ENCODE measurements around the gene EIF4G2.
A peak's percentile ranks its signal among the peaks of the same experiment; 100 is the strongest.

Gene EIF4G2

GRCh38 chr11:10808553-10809372 is at the start of gene EIF4G2:
EIF4G2 (minus strand) TSS chr11:10808926.
- peak; percentile 20 for TF ChIP-seq CTCF (conservative IDR thresholded peaks at IDR 0.05; ENCODE audit: low read depth, low read length)
- H3K4me3 ChIP-seq (ENCODE audit: low read depth, low read length) = peak within 1 kb of the TSS; percentile 93

GRCh38 chr11:10857709-10858438 is 49.1 kb upstream of the EIF4G2 start, which contains the start of gene ZBED5:
ZBED5 (minus strand) TSS chr11:10858053; CDS start chr11:10854945, 3,108 bp downstream.
- peak; percentile 98 for DNase-seq (ENCODE audit: low read depth)
- peak within 1 kb of the TSS; percentile 91 for H3K4me3 ChIP-seq (ENCODE audit: low read depth, low read length)
- TF ChIP-seq CTCF (conservative IDR thresholded peaks at IDR 0.05; ENCODE audit: low read depth, low read length) = peak; percentile 9

More at GRCh38 chr11:10808553-10809372, at the start of gene EIF4G2:
- peak; percentile 99 for DNase-seq (ENCODE audit: low read depth)

- H3K4me3 ChIP-seq (ENCODE audit: low read depth, low read length) = peak overlapping the region; percentile 91
- DNase-seq (ENCODE audit: low read depth) = no peak
- TF ChIP-seq CTCF (conservative IDR thresholded peaks at IDR 0.05; ENCODE audit: low read depth, low read length) = no peak
These were observed 48.7 kb upstream of the EIF4G2 start for GRCh38 chr11:10857459-10857708.

GRCh38 chr11:10856689-10857458 is 48.1 kb upstream of the EIF4G2 start:
- TF ChIP-seq CTCF (conservative IDR thresholded peaks at IDR 0.05; ENCODE audit: low read depth, low read length) = no peak
- peak overlapping the region; percentile 91 for H3K4me3 ChIP-seq (ENCODE audit: low read depth, low read length)
- DNase-seq (ENCODE audit: low read depth) = peak; percentile 32

GRCh38 chr11:10855295-10855694 is 46.6 kb upstream of the EIF4G2 start:
- TF ChIP-seq CTCF (conservative IDR thresholded peaks at IDR 0.05; ENCODE audit: low read depth, low read length) = no peak
- DNase-seq (ENCODE audit: low read depth) = no peak
- no peak overlapping the region for H3K4me3 ChIP-seq (ENCODE audit: low read depth, low read length)

- no peak overlapping the region for H3K4me3 ChIP-seq (ENCODE audit: low read depth, low read length)
- DNase-seq (ENCODE audit: low read depth) = no peak
- no peak for TF ChIP-seq CTCF (conservative IDR thresholded peaks at IDR 0.05; ENCODE audit: low read depth, low read length)
These were observed 39.5 kb upstream of the EIF4G2 start for GRCh38 chr11:10847960-10848860.
